EH (cell line): Measurements from ENCODE around the gene PPM1B.
A peak's percentile ranks its signal among the peaks of the same experiment; 100 is the strongest.
"Not testable (repeated sequence)": the region's sequence is repeated elsewhere in the genome, so short reads cannot be mapped to it uniquely, and the experiment has no call there.

ENCODE experiments used
- DNase-seq: peaks from one replicate; pipeline ENCODE4 v3.0.0-alpha.2; 2015; ENCODE audit warnings: low read depth

Gene PPM1B

DNA sequence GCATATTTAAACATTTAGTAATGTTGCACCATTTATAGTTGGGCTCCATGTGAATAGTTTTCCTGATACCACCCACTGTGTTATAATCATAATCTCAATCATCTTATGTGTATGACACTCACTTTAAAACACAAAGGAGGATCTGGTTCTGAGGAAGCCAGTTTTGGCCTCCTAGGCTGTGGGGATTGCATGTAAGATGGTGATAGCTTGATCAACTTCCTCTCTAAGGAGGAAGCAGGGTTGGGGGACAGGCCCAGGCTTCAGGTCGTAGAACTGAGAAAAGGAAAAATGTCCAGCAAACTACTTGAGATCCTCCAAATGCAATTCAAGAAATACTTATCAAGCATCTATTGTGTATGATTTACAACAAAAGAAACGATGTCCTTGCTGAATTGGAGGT, 4.9 kb upstream of the PPM1B start:
- no peak for DNase-seq

DNA sequence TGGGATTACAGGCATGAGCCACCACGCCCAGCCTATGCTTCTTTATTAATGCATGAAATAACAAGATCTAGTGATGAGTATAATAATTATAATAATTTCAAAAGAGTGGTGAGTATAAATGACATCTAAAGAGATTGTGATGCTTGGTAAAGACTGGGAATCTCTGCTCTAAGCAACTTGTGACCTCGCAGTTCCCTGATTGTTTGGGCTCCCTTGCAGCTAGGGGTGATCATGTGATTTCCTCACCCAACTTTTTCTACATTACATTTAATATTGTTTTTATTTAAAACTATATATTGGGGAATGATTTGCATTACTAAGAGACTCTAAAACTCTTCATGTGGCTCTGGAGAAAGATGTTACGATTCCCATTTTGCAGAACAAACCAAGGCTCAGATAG, 4.1 kb upstream of the PPM1B start:
- DNase-seq, result no peak

DNA sequence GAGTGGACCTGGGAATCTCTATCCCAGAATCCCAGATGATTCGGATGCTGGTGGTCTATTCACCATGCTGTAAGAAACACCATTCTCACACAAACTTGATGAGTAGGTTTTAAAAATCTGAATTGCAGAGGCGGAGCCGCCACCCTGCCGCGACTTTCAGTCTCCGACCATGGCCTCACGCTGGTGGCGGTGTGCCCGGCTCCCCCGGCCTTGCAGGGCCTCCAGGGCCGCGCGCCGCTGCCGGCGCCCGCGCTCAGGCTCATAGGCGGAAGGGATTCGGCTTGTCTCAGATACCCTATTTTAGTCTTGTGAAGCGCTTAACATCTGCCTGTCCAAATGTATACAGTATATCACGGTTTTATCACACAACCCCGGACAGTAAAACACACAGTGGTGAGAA, 2.6 kb upstream of the PPM1B start:
- no peak for DNase-seq

DNA sequence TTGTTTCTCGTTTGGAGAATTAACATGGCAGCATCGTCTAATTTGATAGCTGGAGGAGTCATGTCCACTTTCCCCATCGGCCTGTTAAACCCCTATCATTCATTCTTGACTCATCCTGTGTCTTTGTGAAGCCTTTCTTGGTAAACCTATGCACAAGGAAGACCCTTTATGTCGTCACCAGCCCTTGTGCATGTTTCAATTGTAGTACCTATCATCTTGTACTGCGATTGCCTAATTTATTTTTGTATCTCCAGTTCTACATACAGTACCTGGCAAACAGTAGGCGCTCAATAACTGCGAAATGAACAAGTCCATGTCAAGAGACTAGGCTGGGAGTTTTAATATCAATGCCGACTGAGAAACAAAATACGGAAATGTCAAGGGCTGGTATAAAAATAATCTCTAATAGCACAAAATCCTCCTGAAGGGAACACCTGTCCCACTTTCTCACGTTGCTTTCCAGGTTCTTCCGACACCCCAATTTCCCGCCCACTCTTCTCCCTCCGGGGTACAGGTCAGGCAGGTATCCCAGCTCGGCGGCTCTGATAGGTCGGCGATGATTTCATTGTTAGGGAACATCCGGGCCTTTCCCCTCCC, 1.3 kb upstream of the PPM1B start:
- DNase-seq, result no peak

DNA sequence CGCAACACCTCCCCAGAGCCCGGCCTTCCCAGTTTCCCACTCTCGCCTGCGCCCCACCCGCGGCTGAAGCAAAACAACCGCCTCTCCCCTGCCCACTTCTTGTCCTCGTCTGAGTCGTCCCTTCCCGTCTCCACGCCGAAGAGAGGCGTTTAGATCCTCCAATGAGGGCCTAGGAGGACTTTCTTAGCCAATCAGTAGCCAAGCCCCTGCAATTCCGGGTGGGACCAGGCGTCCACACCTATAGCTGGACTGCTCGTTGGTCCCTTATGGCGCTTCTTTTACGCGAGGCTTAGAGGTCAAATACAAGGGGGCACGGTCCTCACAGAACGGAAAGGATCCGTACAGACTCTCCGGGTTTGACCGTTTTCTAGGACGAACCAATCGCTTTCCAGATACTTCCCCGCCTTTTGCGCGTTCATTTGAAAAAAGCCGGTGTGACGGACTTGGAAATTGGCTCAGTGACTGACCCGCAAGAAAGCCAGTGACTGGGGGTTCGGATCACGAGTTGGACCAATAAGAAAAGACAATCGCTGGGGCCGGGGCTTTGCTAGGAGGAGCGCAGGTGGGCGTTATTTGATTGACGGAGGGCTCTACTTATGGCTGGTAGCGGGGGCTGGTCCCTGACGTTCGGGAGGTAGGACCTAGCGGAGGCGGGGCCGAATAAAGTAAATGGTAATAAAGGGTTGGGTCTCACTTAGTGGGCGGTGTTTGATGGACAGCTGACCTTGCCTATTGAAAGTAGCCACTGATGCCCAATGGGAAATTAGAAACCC, 581 bp upstream of the PPM1B start:
- DNase-seq, result peak; percentile 100

DNA sequence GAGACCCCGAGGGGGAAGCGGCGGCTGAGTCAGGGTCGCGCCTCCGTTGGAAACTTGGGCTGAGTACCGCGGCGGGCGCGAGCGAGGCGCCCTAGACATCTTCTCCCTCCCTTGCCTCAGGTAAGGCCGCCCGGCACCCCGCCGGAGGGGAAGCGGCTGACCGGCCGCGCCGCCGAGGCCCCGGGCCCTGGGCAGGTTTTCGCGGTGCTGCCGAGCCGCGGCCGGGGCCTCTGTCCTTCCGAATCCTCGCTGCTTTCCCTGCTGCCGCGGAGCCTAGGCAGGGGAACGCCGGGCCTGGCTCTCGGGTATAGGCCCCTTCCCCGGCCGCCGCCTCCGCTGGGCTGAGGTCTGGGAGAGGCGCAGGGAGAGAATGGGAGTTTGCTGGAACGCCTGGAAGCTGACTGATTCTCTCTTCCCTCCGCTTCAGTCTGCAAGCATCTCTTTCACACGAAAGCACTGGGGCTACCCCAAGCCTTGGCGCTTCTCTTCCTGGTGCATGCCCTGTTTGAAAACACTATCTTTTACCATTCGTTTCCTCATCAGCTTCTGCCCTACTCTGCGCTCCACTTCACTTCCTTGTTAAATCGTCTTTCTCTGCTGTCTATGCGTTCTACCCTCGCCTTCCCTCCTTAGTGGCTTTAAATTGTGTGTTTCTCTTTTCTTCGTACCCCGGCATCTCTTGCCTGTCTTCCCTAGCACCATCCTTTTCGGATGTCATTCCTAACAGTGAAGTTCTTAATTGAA, 652 bp downstream of the PPM1B start:
- DNase-seq, result peak; percentile 52

DNA sequence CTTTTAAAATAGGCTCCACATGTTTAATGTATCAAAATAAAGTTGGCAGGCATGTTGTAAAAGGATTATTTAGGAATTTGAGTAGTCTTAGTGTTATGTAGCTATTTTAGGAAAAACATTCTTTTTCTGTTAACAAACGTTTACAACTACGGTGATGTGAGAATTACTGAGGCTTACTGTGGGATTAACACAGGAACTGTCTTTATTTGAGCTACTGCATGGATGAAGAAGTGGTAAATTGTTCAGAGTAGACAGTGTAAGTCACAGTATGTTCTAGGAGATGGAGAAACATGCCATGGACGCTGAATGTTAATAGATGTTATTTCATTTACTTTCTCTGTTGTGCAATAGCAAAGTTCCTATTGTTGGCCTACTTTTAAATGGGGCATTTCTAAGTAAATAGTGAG, 1.6 kb downstream of the PPM1B start:
- peak; percentile 71 for DNase-seq

DNA sequence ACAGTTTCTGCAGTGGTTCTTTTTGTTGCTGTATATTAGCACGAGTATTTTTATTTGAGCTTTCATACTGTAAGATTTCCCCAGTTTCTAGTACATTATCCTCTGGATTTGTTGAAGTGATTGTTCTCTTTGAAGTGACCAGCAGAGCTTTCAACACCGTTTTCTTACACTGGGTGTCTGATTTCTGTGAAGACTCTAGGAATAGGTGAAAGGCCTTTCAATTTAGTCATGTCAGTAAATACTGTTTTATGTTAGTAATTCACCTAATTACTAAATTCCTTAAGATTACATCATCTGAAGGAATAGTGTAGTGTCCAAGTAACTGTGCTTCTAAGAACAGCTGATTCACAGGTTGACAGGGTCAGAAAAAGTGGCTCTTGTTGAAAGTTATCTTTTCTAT, 2.3 kb downstream of the PPM1B start:
- DNase-seq, result peak; percentile 73

DNA sequence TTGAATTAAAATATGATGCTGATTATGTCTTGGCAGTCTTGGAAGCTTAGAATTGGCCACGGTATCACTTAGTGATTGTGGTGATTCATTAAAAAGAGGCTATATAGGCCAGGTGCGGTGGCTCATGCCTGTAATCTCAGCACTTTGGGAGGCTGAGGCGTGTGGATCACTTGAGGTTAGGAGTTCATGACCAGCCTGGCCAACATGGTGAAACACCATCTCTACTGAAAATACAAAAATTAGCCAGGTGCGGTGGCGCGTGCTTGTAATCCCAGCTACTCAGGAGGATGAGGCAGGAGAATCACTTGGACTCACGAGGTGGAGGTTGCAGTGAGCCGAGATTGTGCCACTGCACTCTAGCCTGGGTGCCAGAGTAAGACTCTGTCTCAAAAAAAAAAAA, 2.8 kb downstream of the PPM1B start:
- not testable (repeated sequence) for DNase-seq

DNA sequence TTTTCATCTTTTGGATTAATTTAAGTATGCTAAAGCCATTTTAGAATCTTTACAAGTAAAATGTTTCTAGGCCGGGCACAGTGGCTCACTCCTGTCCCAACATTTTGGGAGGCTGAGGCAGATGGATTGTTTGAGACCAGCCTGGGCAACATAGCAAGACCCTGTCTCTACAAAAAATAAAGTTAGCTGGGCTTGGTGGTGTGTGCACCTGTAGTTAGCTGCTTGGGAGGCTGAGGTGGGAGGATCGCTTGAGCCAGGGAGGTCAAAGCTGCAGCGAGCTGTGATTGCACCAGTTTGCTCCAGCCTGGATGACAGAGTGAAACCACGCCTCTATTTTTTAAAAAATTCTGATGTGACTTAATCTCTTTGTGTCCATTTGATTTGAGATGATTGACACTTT, 3.9 kb downstream of the PPM1B start:
- no peak for DNase-seq

DNA sequence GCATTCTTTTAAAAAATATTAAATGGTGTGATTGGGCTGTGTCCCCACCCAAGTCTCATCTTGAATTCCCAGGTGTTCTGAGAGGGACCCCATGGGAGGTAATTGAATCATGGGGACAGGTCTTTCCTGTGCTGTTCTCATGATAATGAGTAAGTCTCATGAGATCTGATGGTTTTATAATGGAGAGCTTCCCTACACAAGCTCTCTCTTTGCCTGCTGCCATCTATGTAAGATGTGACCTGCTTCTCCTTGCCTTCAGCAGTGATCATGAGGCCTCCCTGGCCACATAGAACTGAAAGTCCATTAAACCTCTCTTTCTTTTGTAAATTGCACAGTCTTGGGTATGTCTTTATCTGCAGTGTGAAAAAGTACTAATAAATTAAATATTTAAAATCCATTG, 10.3 kb downstream of the PPM1B start:
- DNase-seq, result no peak

DNA sequence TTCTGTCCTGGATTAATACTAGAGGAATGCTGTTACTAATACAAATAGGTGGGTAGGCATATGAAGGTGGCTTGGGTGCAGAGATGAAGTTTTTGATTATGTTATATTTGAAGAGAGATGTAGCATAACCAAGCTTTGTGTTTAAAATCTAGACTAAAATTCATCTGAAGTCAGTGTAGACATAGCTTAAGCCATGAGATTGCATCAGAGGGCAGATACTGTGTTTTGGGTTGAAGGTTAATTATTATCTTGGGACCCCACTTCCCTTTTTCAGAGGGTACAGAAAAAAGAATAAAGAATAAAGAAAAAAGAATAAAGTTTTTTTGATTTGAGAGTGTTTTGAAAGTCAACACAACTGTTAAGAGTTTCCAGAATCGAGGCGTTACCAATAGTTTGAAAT, 13.0 kb downstream of the PPM1B start:
- no peak for DNase-seq

DNA sequence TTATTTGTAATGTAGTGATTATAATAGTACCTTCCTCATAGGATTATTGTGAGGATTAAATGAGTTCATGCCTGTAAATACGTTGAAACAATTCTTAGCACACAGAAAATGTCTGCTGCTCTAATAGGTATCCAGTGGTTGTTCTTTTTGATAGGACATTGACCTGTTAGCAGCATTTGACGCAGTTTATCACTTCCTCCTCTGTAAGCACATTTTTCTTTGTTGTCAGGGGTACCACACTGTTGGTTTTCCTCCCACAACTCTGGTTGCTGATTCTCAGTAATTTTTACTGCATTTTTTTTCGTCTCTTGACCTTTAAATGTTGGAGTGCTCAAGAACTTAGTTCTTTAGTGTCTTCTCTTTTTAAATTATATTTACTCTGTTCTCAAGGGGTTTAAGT, 15.4 kb downstream of the PPM1B start:
- no peak for DNase-seq

DNA sequence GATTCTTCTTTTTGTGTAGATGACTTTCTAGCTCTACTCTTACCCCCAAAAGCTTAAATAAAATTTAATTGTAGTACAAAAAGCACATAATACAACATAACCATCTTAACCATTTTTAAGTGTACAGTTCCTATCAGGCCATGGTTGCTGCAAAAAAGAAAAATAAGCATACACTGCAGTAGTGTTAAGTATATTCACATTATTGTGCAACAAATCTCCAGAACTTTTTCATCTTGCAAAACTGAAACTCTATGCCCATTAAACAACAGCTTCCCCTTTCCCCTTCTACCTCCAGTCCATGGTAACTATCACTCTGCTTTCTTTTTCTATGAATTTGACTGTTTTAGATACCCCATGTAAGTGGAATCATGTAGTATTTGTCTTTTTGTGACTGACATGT, 18.1 kb downstream of the PPM1B start:
- no peak for DNase-seq

DNA sequence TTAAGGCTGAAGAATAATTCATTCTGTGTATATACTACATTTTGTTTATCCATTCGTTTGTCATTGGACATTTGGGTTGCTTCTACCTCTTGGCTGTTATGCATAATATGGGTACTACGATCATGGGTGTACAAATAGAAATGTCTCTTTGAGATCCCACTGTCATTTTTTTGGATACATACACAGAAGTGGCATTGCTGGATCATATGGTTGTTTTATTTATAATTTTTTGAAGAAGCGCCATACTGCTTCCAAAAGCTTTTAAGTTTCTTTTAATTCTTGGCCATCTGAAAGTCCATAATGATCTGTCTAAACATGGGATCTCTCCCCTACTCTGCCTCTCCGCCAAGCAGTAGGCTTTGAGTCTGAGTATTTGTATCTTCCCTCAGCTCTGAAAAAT, 18.6 kb downstream of the PPM1B start:
- no peak for DNase-seq

DNA sequence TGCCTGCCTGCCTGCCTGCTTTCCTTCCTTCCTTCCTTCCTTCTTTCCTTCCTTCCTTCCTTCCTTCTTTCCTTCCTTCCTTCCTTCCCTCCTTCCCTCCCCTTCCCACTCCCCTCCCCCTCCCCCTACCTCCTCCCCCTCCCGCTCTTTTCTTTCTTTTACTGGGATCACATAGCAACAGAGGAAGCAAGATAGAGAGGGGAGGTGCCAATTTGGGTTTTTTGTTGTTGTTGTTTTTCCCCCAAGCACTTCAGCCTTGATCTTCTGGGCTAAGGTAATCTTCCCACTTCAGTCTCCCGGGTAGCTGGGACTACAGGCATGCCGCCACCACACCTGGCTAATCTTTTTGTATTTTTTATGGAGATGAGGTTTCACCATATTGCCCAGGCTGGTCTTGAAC, 20.0 kb downstream of the PPM1B start:
- DNase-seq, result no peak

DNA sequence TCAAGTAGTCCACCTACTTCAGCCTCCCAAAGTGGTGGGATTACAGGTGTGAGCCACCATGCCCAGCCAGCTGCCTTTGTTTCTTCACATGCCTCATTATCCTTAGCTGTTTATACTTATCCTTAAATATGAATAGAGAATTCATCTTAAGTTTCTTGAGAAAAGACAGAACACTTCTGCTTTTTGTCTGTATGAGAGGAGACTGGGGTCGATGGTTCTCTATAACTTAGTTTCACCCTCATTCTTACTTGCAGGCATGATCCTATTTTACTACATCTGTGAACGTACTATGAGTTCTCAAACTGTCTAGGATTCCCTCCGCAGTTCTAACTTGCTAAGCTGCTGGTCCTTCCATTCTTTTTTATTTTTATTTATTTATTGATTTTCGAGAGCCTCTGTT, 20.4 kb downstream of the PPM1B start:
- DNase-seq, result no peak

DNA sequence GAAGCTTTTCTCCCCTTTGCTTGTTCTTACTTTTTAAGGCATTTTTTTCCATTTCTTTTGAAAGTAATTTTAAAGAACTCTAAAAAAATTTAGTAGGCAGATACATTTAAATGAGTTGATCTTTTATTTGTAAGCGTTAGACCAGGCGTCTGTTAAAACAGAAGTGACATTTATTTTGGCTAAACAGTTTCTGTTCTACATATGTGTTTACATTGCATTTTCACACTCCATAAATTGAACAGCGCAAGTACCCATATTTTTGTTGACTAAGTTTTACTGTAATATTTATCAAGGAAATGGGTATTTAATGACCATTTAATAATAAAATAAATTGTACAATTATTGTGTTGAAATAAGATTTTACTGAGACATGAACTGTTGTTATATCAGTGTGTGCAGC, 21.9 kb downstream of the PPM1B start:
- no peak for DNase-seq

DNA sequence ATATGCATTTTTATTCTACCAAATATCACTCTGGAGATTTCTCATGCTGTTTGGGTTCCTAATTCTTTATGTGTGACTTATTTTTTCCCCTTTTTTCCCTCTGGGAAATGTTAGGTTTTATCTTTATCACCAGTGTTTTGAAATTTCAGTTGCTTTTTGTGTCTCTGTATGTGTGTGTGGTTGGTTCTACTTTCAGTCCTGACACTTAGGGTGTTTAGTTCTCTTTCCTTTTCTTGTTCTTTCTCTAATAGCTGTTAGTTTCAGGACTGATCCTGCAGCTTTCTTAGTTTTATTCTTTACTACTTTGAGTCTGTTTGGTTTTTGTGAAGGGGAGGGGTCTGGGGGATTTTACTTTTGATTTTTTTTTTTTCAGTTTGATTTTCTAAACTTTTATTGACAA, 23.1 kb downstream of the PPM1B start:
- DNase-seq, result no peak

DNA sequence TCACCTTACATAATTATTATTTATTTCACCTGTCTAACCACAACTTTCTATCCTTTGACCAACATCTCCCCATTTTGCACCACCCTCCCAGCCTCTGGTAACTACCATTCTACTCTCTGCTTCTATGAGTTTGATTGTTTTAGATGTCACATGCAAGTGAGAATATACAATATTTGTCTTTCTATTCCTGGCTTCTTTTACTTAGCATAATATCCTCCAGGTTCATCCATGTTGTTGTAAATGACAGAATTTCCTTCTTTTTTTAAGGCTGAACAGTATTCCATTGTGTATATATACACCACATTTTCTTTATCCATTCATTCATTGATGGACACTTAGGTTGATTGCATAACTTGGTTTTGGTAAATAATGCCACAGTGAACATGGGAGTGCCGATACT, 24.0 kb downstream of the PPM1B start:
- no peak for DNase-seq

DNA sequence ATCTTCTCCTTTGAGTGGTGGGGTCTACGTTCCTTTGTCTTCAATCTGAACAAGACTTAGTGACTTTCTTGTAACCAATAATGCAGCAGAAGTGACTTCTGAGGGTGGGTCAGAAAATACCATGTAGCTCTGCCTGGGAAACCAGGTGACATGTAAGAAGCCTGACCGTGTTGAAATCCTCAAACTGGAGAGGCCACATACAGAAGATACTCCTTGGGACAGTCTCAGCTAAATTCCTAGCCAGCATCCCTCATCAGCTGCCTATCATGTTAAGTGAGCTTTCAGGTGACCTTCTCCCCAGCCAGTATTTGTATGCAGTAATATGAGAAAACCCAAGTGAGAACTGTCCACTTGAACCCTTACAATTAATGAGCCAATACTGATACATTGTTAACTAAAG, 27.0 kb downstream of the PPM1B start:
- no peak for DNase-seq

DNA sequence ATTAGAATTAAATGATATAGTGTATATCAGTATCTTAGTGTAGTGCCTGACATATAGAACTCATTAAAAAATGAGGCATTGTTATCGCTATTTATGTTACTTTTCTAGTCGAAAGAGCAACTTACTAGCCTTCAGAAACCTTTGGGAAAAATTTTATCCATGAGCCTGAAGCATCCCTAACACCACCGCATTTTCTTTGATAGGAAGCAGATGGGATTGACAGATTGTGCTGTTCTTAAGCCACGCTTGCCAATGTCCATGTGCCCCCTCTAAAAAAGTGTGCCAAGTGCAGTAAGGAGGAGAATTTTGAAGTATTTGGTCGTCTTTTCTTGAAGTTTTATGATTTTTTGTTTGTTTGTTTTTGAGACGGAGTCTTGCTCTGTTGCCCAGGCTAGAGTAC, 29.1 kb downstream of the PPM1B start:
- no peak for DNase-seq

DNA sequence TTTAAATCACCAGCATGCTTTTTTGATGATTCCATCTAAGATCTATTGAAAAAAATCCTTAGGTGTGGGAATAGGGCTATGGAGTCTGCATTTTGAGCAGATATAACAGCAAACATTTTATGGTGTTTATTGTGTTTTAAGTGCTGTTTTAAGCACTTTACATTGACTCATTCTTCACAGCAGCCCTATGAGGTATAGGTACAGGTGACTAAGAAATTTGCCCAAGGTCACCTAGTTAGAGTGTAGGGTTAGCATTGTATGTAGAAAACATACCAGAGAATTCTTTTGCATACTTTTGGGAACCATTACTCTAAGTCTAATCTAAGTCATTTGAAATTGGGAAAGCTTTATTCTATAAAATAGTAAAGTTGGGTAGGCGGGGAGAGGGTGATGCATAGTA, 31.3 kb downstream of the PPM1B start:
- DNase-seq, result no peak

DNA sequence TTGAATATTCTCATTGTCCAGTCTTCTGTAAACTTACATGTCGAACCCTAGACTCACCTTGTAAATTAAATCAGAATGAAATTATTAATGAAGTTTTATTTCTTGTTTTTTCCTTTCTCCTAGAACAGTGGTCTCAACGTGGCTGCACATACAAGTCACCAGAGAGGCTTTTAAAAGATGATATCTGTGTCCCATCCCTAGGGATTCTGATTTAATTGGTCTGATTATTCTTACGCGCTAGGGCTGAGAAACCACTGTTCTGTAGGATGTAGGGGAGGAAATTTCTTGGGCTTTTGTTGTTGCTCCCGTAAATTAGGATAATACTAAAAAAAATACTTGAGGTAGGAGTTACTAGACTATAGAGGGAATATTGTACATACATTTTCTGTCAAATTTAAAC, 32.1 kb downstream of the PPM1B start:
- DNase-seq, result no peak
